Urinary bladder (tissue), 4 donors: ENCODE results near the gene FAF1. TPM values are rescaled to one million over a fixed set of nuclear protein-coding genes. Genes with fewer than 3 reads are reported as not detected.

ENCODE experiments used
- DNase-seq: peaks from one replicate; pipeline ENCODE4 v3.0.0-alpha.2; 2015; ENCODE audit errors: extremely low spot score
- H3K27ac ChIP-seq: one replicate; pipeline ENCODE4 v1.5.1; 2013; ENCODE audit warnings: low read depth, mild to moderate bottlenecking, moderate library complexity
- H3K36me3 ChIP-seq: one replicate; pipeline ENCODE4 v1.6.1; 2013; ENCODE audit warnings: mild to moderate bottlenecking, moderate library complexity; ENCODE audit not compliant: insufficient read depth
- H3K4me1 ChIP-seq: one replicate; pipeline ENCODE4 v1.6.1; 2013; ENCODE audit warnings: mild to moderate bottlenecking, moderate library complexity; ENCODE audit not compliant: insufficient read depth
- H3K4me3 ChIP-seq: one replicate; pipeline ENCODE4 v1.5.1; 2013; ENCODE audit warnings: low read depth, low read length
- WGBS: extraction: QIAGEN DNeasy Blood & Tissue Kit; methylation state at CpG from one replicate; pipeline ENCODE4 v1.1.7; 2013; 5-methylcytosine and 5-hydroxymethylcytosine counted together
- polyA plus RNA-seq: library from polyadenylated mRNA; stranded (reverse); fragments of 200-250 nt; gene quantifications from one replicate; pipeline ENCODE4 v1.2.3, GENCODE V29; 2013
- total RNA-seq: library from RNA; depleted of rRNA; stranded (reverse); fragments of >200 nt; gene quantifications from one replicate; pipeline ENCODE4 v1.2.3, GENCODE V29; 2014
- donor health status: healthy with polysubstance abuse.
- donor health status: healthy.

FAF1 gene
- total and polyA plus RNA-seq, 2 donors = 42.3 to 84.6 TPM

GRCh38 chr1:50973875-50974617 is 14.0 kb upstream of the FAF1 start:
- 87% methylated on average over 13 of the region's 13 CpGs for WGBS
- H3K4me3 ChIP-seq = no peak overlapping the region

GRCh38 chr1:50973255-50973654 is 13.2 kb upstream of the FAF1 start:
- H3K4me3 ChIP-seq = no peak overlapping the region
- WGBS = 90% methylated on average over 1 of the region's 1 CpG
- DNase-seq = no peak
- H3K27ac ChIP-seq = no peak overlapping the region
- no peaks in the 10 kb centered on the region for H3K4me1 ChIP-seq
- H3K36me3 ChIP-seq = no peaks in the 10 kb centered on the region

More at GRCh38 chr1:50973875-50974617, 14.0 kb upstream of the FAF1 start:
- H3K36me3 ChIP-seq = no peaks in the 10 kb centered on the region
- H3K27ac ChIP-seq = no peak overlapping the region
- no peaks in the 10 kb centered on the region for H3K4me1 ChIP-seq
- no peak for DNase-seq

- no peak overlapping the region for H3K27ac ChIP-seq
Measured at GRCh38 chr1:50972766-50973165, 12.7 kb upstream of the FAF1 start.

GRCh38 chr1:50971748-50972305 is 11.8 kb upstream of the FAF1 start:
- H3K4me1 ChIP-seq = no peaks in the 10 kb centered on the region
- H3K4me3 ChIP-seq = no peak overlapping the region
- 58% methylated on average over 6 of the region's 6 CpGs for WGBS
- no peaks in the 10 kb centered on the region for H3K36me3 ChIP-seq
- DNase-seq = no peak
- H3K27ac ChIP-seq = no peak overlapping the region

More at GRCh38 chr1:50972766-50973165, 12.7 kb upstream of the FAF1 start:
- Histone ChIP-seq H3K36me3 (no peaks in the 10 kb centered on the region), H3K4me1 (no peaks in the 10 kb centered on the region), H3K4me3 (no peak overlapping the region)
- no peak for DNase-seq
- WGBS = 43% methylated on average over 1 of the region's 1 CpG

- Histone ChIP-seq H3K4me1 (no peaks in the 10 kb centered on the region), H3K36me3 (no peaks in the 10 kb centered on the region), H3K27ac (no peak overlapping the region), H3K4me3 (peak overlapping the region; percentile 92)
- WGBS = 20% methylated on average over 7 of the region's 7 CpGs
- no peak for DNase-seq
Measured at GRCh38 chr1:50970931-50971582, 11.0 kb upstream of the FAF1 start.

GRCh38 chr1:50970509-50970887 is 10.4 kb upstream of the FAF1 start:
- DNase-seq = no peak
- Histone ChIP-seq H3K4me3 (peak overlapping the region; percentile 92), H3K27ac (peak overlapping the region; percentile 11), H3K36me3 (no peaks in the 10 kb centered on the region), H3K4me1 (no peaks in the 10 kb centered on the region)
- 12% methylated on average over 6 of the region's 6 CpGs for WGBS

GRCh38 chr1:50969611-50970508 is 9.8 kb upstream of the FAF1 start, which contains the start of gene CDKN2C:
CDKN2C (plus strand) TSS chr1:50970245; CDS start chr1:50970369, 124 bp downstream.
- H3K36me3 ChIP-seq = no peaks in the 10 kb centered on the region
- under 1% methylated on average over 44 of the region's 44 CpGs for WGBS
- H3K4me3 ChIP-seq = peak within 1 kb of the TSS; percentile 92
- no peaks in the 10 kb centered on the region for H3K4me1 ChIP-seq
- no peak for DNase-seq
- H3K27ac ChIP-seq = peak within 1 kb of the TSS; percentile 86

- no peak for DNase-seq
- no peaks in the 10 kb centered on the region for H3K36me3 ChIP-seq
- WGBS = under 1% methylated on average over 65 of the region's 65 CpGs
- peak overlapping the region; percentile 92 for H3K4me3 ChIP-seq
- H3K4me1 ChIP-seq = no peaks in the 10 kb centered on the region
- peak overlapping the region; percentile 86 for H3K27ac ChIP-seq
Measured at GRCh38 chr1:50968821-50969610, 8.9 kb upstream of the FAF1 start.

GRCh38 chr1:50968158-50968820 is 8.2 kb upstream of the FAF1 start:
- under 1% methylated on average over 70 of the region's 70 CpGs for WGBS
- no peaks in the 10 kb centered on the region for H3K4me1 ChIP-seq
- peak overlapping the region; percentile 90 for H3K27ac ChIP-seq
- H3K36me3 ChIP-seq = no peaks in the 10 kb centered on the region
- peak overlapping the region; percentile 92 for H3K4me3 ChIP-seq
- DNase-seq = no peak

- H3K4me3 ChIP-seq = peak overlapping the region; percentile 92
- DNase-seq = no peak
- H3K36me3 ChIP-seq = no peaks in the 10 kb centered on the region
- 14% methylated on average over 17 of the region's 17 CpGs for WGBS
- H3K27ac ChIP-seq = peak overlapping the region; percentile 50
- no peaks in the 10 kb centered on the region for H3K4me1 ChIP-seq
Measured at GRCh38 chr1:50967416-50968157, 7.5 kb upstream of the FAF1 start.

- no peak overlapping the region for H3K4me3 ChIP-seq
- WGBS = 70% methylated on average over 3 of the region's 3 CpGs
- no peaks in the 10 kb centered on the region for H3K4me1 ChIP-seq
- no peak for DNase-seq
- H3K27ac ChIP-seq = no peak overlapping the region
- H3K36me3 ChIP-seq = no peaks in the 10 kb centered on the region
Measured at GRCh38 chr1:50966991-50967390, 6.9 kb upstream of the FAF1 start.

GRCh38 chr1:50964863-50965262 is 4.8 kb upstream of the FAF1 start:
- H3K4me1 ChIP-seq = no peaks in the 10 kb centered on the region
- DNase-seq = no peak
- no peaks in the 10 kb centered on the region for H3K36me3 ChIP-seq
- H3K27ac ChIP-seq = no peak overlapping the region
- no peak overlapping the region for H3K4me3 ChIP-seq
- WGBS = 91% methylated on average over 11 of the region's 11 CpGs
